Vagina (tissue), 2 donors: Measurements from ENCODE around the gene USP47. TPM values are rescaled to one million over a fixed set of nuclear protein-coding genes. Genes with fewer than 3 reads are reported as not detected.

Experiments used
- DNase-seq, 2 donors: peaks; one replicate each; pipeline ENCODE4 v3.0.0-alpha.2; 2017; ENCODE audit errors: extremely low spot score in 2 of 2
- H3K27ac ChIP-seq: fragments of 200-600 bp; sonication (generic); one replicate; pipeline ENCODE4 v1.5.1; 2019
- H3K27me3 ChIP-seq: fragments of 200-600 bp; sonication (generic); one replicate; pipeline ENCODE4 v1.5.1; 2019
- H3K36me3 ChIP-seq, 2 donors: fragments of 200-600 bp; sonication (generic); one replicate each; pipeline ENCODE4 v1.5.1; 2017 to 2019
- H3K4me1 ChIP-seq: fragments of 200-600 bp; sonication (generic); one replicate; pipeline ENCODE4 v1.5.1; 2019
- H3K4me3 ChIP-seq, 2 donors: fragments of 200-600 bp; sonication (generic); 1 replicate in 1 of 2; 2 replicates in 1 of 2; pipeline ENCODE4 v1.5.1; 2016 to 2019
- H3K9me3 ChIP-seq: fragments of 200-600 bp; sonication (generic); one replicate; pipeline ENCODE4 v1.5.1; 2019
- CTCF ChIP-seq, 3 experiments: fragments of 450-650 bp in 2 of 3; fragments of 200-600 bp in 1 of 3; sonication (generic) in 1 of 3; IDR thresholded peaks; one replicate each; pipeline ENCODE4 v1.5.1; 2017 to 2019; ENCODE audit warnings: antibody characterized with exemption in 3 of 3, mild to moderate bottlenecking in 2 of 3, moderate library complexity in 2 of 3
- POLR2A ChIP-seq, 2 donors: fragments of 450-650 bp; IDR thresholded peaks; one replicate each; pipeline ENCODE4 v1.6.1; 2017; ENCODE audit warnings: antibody characterized with exemption in 2 of 2, mild to moderate bottlenecking in 2 of 2, moderate library complexity in 2 of 2
- POLR2AphosphoS5 ChIP-seq, 2 donors: sonication (generic); formaldehyde crosslinking; IDR thresholded peaks; one replicate each; pipeline ENCODE4 v1.9.0; 2017; ENCODE audit warnings: antibody characterized with exemption in 2 of 2, mild to moderate bottlenecking in 2 of 2, low read depth in 1 of 2; ENCODE audit not compliant: insufficient read depth in 1 of 2
- intact Hi-C: fragments of 100-400 bp; cut with DNase I; formaldehyde crosslinking; loops from one replicate; pipeline ENCODE4 v1.15.1; 2023
- total RNA-seq: library from RNA; depleted of rRNA; stranded (reverse); fragments of >200 nt; gene quantifications from one replicate; pipeline ENCODE4 v1.2.3, GENCODE V29; 2016

USP47 gene
- total RNA-seq, 1 donor from 2014 or later: 69.2 TPM

GRCh38 chr11:11916981-11917399, 75.2 kb downstream of the USP47 start:
- no peak for DNase-seq
- Histone ChIP-seq H3K4me3 (no peak overlapping the region), H3K9me3 (no peaks in the 10 kb centered on the region), H3K4me1 (no peaks in the 10 kb centered on the region), H3K36me3 (peaks cover 0 to 3% of the 10 kb centered on the region in 2 donors), H3K27ac (no peak overlapping the region), H3K27me3 (no peaks in the 10 kb centered on the region)
- intact Hi-C loops: no loop called here
- no peak for TF ChIP-seq POLR2AphosphoS5 (IDR thresholded peaks at IDR 0.05; ENCODE audit: insufficient read depth in 1 of 2, low read depth in 1 of 2)
- TF ChIP-seq POLR2A (IDR thresholded peaks at IDR 0.05): no peak

- no peak overlapping the region for H3K27ac ChIP-seq
- H3K4me3 ChIP-seq: no peak overlapping the region
- H3K27me3 ChIP-seq: no peaks in the 10 kb centered on the region
- no peaks in the 10 kb centered on the region for H3K9me3 ChIP-seq
- H3K36me3 ChIP-seq: peaks cover 0 to 34% of the 10 kb centered on the region in 2 donors
- intact Hi-C loops: no loop called here
- no peaks in the 10 kb centered on the region for H3K4me1 ChIP-seq
- TF ChIP-seq CTCF (IDR thresholded peaks at IDR 0.05) (no peak), POLR2AphosphoS5 (IDR thresholded peaks at IDR 0.05; ENCODE audit: insufficient read depth in 1 of 2, low read depth in 1 of 2) (no peak), POLR2A (IDR thresholded peaks at IDR 0.05) (no peak)
- DNase-seq: no peak
These were observed 82.1 kb downstream of the USP47 start for GRCh38 chr11:11923828-11924227.

GRCh38 chr11:11929920-11930319, 88.1 kb downstream of the USP47 start:
- H3K36me3 ChIP-seq: peaks cover 0 to 52% of the 10 kb centered on the region in 2 donors
- no peak for TF ChIP-seq CTCF (IDR thresholded peaks at IDR 0.05)
- no peak for TF ChIP-seq POLR2AphosphoS5 (IDR thresholded peaks at IDR 0.05; ENCODE audit: insufficient read depth in 1 of 2, low read depth in 1 of 2)
- TF ChIP-seq POLR2A (IDR thresholded peaks at IDR 0.05): no peak
- no peak overlapping the region for H3K4me3 ChIP-seq
- no peaks in the 10 kb centered on the region for H3K27me3 ChIP-seq
- no peak for DNase-seq
- H3K9me3 ChIP-seq: no peaks in the 10 kb centered on the region
- no peaks in the 10 kb centered on the region for H3K4me1 ChIP-seq
- intact Hi-C loops: loop anchor here (5.0 kb wide), 1 partner anchor 112 kb away; no protein-coding TSS in a partner anchor
- H3K27ac ChIP-seq: no peak overlapping the region

GRCh38 chr11:11931461-11932055, 89.8 kb downstream of the USP47 start:
- Histone ChIP-seq H3K9me3 (no peaks in the 10 kb centered on the region), H3K27me3 (no peaks in the 10 kb centered on the region), H3K4me3 (no peak overlapping the region), H3K4me1 (no peaks in the 10 kb centered on the region), H3K27ac (peak overlapping the region; percentile 9), H3K36me3 (peaks cover 0 to 52% of the 10 kb centered on the region in 2 donors)
- peak; percentile 45 to 67 (median 60) for TF ChIP-seq CTCF (IDR thresholded peaks at IDR 0.05)
- peak in 1 of 2 donors; percentile 55 for TF ChIP-seq POLR2AphosphoS5 (IDR thresholded peaks at IDR 0.05; ENCODE audit: insufficient read depth in 1 of 2, low read depth in 1 of 2)
- TF ChIP-seq POLR2A (IDR thresholded peaks at IDR 0.05): no peak
- intact Hi-C loops: loop anchor here (5.0 kb wide), 1 partner anchor 111 kb away; no protein-coding TSS in a partner anchor
- no peak for DNase-seq

GRCh38 chr11:11935536-11935935, 93.8 kb downstream of the USP47 start:
- intact Hi-C loops: no loop called here
- H3K4me1 ChIP-seq: no peaks in the 10 kb centered on the region
- H3K27me3 ChIP-seq: no peaks in the 10 kb centered on the region
- no peak overlapping the region for H3K27ac ChIP-seq
- H3K9me3 ChIP-seq: no peaks in the 10 kb centered on the region
- peaks cover 0 to 55% of the 10 kb centered on the region in 2 donors for H3K36me3 ChIP-seq
- no peak for TF ChIP-seq POLR2AphosphoS5 (IDR thresholded peaks at IDR 0.05; ENCODE audit: insufficient read depth in 1 of 2, low read depth in 1 of 2)
- TF ChIP-seq CTCF (IDR thresholded peaks at IDR 0.05): no peak
- TF ChIP-seq POLR2A (IDR thresholded peaks at IDR 0.05): no peak
- DNase-seq: no peak
- H3K4me3 ChIP-seq: no peak overlapping the region
